ENCODE measurements around the gene INPP4A.

The INPP4A gene

DNA sequence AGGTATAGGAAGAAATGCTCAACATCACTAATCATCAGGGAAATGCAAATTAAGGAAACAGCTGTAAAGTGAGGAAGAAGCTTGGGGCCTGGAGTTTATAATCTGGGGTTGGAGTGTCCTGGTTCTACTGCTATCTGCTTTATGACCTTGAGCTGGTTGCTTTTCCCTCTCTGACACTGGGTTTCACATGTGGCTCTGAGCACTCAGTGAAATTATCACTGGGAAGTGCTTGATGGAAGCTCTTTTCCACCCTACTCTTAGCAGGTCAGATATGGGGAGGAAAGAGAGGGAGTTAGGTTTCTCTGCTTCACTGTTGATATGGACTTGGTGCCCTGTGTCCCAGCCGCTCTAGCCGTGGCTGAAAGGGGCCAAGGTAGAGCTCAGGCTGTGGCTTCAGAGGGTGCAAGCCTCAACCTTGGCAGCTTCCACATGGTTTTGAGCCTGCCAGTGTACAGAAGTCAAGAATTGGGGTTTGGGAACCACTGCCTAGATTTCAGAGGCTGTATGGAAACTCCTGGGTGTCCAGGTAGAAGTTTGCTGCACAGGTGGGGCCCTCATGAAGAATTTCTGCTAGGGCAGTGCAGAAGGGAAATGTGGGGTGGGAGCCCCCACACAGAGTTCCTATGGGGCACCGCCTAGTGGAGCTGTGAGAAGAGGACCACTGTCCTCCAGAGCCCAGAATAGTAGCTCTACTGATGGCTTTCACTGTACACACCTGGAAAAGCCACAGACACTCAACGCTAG lies 52.3 kb downstream of the INPP4A start:
- DNase-seq (ENCODE audit: low read depth) = no peak

DNA sequence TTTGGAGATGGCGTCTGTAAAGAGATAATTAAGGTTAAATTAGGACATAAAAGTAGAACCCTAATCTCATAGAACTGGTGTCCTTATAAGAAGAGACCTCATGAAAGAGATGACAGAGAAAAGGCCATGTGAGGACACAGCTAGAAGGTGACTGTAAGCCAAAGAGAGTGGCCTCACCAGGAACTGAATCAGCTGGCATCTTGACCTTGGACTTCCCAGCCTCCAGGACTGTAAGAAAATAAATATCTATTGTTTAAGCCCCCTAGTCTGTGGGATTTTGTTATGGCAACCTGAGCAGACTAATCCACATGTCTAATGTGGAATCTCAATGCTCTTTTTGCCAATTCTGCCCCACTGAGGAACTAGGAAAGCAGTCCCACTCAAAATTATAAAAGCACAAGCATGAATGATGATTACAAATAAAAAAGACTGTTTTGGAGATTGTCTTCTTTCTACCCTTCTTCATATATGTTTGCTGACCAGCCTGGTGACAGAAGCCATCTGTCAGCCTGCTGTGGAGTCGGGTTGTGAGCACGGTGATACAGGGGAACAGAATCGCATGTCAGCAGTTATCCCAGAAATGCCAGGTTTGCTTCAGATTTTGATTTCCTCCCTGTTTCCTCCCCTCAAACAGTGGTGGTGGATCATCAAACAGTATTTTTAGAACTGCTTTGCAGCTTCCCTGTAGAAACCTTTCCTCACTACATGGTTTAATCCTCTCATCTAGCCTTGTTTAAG lies 54.2 kb downstream of the INPP4A start:
- no peak for DNase-seq (ENCODE audit: low read depth)

DNA sequence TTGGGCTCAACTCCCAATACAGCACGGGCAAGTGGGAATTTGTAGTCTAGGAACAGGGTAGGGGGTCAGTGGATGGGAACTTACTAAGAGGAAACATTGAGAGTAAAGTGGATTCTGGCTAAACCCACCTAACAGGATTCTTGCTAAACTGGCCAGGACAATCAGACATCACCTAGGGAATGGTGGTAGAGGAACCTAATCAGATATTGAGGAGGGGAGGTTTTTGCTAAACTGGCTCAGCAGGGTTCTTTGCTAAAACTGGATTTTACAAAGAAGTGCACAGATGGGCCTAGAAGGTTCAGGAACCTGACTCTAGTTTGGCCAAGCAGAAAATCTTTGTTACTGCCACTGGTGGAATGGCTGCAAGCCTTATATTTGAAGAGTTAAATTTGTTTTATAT lies 55.9 kb downstream of the INPP4A start:
- DNase-seq (ENCODE audit: low read depth) = no peak

DNA sequence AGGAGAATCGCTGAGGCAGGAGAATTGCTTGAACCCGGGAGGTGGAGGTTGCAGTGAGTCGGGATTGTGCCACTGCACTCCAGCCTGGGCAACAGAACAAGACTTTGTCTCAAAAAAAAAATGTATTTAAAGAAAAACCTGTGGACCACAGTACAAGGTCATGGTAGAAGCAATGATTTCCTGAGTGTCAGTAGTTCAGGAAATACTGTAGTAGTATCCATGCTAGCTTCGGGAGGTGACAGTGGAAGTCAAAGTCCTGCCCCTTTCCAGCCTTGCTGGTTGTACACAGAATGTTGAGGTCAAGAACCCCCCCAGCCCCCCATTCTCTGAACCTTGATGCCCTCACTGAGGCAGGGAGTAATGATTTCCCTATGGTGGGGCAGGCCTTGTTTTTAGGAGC lies 56.6 kb downstream of the INPP4A start:
- no peak for DNase-seq (ENCODE audit: low read depth)

DNA sequence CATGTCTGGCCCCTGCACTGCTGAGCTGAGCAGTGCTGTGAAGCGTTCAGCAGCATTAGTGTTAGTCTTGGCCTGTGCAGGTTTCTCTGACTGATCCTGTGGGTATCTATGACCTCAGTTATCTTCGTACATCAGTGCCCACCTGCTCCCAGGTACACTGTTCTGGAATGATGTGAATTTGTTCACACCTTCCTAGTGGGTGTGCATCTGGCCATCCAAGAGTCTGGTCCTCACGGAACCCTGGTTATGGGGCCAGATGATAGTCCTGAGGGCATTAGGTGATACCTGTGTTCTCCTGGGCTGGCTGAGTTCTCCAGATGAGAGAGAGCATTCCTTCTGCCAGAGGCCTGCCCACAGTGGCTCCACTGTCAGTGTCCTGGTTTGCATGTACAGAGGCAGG lies 57.2 kb downstream of the INPP4A start:
- no peak for DNase-seq (ENCODE audit: low read depth)

DNA sequence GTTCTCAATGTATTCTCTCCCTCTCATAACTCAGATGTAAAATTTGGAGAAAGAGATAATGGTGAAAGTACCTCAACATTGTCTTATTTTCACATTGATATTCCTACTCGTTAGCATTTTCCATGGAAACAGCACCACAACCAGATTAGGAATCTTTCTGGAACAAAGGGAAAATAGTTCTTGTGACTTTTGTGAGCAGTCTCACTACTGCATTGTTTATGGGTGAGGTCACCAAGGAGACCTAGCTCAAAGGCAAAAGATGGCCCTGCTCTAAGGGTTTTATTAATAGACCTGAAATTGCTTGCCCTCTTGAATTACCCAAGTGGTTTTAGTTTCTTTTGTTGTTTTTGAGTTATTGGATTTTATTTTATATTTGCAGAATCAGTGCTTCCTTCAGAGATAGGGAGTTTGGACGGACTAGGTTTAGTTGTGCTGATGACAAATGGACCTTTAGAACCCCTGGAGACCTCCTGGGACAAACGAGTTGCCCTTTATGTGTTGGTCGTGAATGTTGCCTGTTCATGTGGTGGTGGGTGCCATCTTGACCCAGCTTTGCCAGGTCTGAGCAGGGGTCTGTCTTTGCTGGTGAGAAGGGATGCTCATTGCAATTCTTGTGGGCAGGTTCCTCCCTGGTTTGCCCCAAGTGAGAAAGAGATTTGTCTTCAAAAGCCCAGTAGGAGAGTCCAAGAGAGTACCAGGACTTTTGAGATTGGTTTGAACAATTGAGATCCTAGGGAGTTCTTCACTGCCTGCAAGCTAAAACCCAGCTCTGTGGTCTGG lies 58.1 kb downstream of the INPP4A start:
- DNase-seq (ENCODE audit: low read depth) = no peak

DNA sequence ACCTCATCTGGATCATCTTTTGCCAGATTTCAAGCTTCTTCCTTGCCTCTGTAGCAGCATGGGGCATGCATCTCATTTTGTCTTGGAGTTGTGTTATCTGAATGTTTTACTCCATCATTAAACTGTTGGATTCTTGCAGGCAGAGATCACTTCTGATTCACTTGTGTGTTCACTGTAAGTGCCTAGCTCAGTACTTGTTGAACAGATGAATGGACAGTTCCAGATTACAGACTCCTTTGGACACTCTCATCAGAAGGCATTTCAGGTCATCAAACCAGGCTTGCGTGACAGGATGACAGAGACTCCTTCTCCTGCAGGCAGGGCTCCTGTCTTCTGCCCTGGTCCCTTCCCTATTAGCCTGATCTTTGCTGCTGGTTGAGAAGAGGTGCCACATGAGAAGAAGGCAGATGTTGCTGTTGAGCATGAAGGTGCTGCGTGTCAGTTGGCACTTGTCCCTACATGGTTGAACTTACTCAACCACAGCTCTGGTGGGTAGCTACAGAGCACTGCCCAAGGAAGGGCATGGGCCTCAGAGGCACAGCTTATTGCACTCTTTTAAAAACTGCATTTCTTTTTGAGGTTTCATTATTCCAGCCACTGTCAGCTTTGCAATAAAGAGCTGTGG lies 58.9 kb downstream of the INPP4A start:
- no peak for DNase-seq (ENCODE audit: low read depth)

DNA sequence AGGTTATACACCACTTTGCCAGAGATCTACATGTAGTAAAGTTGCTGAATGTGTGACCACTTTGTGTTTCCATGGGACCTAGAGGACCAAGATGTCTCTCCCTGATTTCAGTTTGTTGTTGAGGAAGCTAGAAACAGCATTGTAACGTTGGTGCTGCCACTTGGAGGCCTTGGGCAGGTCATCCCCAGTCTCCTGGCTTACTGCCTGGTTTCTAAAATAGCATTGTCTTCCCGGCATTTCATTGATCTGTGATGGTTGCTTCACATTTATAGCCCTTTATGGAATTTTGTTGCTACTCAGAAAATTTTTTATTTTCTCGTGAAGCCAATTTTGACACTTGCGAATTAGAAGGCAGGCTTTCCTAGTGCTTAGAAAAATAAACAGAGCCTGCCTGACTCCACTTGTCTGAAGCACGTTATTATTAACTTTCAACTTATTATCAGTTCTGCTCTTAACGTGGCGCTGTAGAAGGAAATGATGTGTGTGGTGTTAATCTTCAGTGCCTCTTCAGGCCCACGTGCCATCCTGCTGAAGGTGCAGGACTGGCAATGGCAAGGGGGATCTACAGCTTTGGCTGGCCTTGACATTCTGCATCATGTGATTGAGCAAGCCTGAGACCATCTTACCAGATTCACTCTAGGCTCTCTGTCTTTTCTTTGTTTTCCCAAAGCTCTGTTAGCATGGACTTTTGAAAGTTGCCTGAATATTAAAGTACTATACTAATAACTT lies 59.9 kb downstream of the INPP4A start:
- no peak for DNase-seq (ENCODE audit: low read depth)

DNA sequence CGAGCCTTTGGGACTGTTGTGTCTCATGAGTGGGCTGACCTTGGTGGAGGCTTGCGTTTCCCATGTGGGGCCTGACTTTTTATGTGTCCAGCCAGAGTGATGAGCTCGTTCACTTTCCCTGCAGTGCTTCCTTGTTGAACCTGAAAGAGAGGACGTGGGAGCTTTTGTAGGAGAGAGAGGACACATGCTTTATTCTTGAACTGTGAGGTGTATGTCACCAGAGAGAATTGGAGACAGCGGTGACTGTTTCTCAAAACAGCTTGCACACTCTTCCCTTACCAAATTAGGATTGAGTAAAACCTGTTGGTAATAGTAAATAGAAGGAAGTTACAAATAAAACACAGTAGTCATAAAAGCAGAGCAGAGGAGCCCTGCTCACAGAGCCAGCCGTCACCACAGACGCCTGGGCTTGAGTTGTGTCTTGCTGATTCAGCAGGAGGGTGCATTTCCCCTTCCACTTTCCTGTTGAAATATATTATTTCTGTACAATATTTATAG lies 60.7 kb downstream of the INPP4A start:
- DNase-seq (ENCODE audit: low read depth) = no peak

DNA sequence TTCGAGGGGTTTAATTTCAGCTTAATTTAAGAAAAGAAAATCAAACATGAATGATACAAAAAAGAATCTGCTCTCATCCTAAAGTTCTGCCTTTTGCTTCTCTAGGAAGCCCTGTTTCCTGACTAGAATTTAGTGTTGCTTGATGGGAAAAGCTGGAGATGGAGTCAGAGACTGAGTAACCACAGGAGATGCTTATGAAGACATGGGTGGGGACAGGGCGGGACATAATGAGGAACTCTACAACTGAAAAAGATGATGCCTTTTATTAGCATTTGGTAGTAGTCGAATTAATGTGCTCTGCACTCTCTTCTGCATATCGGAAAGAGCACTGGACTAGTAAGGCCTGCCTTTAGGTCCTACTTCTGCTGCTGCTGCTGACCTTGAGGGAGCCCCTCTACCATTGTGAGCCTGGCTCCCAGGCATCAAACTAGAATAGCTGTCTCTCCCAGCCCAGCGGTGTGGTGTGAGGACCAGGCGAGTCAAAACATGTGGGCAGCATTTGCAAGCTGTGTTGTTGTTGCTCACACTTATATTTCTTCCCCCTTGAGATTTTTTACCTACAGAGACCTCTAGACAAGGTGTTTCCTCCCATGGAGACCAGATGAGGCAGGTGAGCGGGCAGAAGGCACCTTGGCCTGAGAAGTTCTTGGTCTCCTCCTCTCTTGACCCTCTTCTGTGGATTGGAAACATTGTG lies 61.5 kb downstream of the INPP4A start:
- no peak for DNase-seq (ENCODE audit: low read depth)

DNA sequence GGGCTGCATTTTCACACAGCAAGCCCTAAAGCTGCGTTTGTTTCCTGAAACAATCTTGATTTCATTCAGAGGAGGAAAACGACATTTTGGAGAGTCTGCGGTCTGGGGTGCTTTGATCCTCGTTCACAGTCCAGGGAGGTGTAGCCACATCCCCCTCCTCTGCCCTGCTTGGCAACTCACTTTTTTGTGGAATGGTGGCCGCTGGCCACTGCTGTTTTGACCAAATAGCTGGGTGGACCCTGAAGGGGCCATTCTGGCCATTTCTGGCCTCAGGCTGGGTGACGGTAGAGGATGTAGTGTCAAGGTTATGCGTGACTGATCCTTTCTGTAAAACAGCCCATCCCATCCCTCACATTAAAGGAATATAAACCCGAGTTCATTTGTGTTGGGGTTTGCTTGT lies 62.2 kb downstream of the INPP4A start:
- no peak for DNase-seq (ENCODE audit: low read depth)

DNA sequence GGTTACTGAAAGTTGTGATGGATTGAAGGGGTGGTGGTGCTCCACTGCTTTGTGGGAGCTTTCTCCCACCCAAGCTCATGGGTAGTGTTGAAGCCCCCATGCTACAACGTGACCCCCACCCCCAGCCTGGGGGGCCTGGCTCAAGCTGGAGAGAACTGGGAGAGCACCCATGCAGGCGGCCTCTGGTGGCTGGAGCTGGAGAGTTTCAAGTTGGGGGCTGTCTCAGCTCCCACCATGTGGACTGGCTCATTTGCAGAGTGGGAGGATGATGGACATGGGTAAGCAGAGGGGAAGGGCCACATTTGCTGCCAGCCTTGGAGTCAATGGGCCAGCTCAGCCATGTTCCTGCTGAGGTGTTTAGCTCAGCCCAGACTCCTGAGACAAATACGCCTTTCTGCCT lies 62.8 kb downstream of the INPP4A start:
- DNase-seq (ENCODE audit: low read depth) = no peak

DNA sequence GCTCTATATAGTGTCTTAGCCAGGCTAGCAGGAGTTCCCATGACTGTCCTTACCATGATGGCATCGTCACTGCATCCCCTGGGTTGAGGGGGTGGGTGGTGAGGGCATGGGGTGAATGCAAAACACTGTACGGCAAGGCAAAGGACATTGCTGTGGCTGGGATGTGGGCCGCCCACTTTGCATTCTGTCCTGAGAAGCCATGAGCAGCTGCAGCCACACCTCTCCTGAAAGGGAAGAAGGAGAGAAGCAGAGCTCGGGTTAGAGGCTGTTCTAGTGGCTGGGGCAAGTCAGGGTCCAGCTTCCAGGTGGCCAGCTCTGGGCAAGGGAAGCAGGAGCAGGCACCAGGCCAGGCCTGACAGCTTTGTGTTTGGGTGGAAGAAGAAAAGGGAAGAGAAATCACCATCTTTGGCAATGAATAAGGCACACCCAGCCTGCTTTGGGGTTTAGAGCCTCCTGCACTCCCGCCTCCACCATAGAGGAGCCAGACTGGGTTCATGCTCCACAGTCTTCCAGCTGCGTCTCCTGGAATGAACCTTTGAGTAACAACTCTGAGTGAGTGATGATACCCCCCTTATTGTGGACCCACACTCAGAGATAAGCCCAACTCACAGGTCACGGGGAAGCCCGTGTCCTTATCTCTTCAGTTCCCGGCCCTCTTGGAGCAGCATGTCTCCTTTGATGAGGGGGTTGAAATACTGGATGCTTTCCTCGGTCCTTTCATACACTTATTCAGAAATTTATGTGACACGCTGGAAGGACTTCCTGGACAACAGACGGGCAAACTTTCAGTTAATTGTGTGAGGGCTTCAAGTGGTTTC lies 63.4 kb downstream of the INPP4A start:
- no peak for DNase-seq (ENCODE audit: low read depth)

DNA sequence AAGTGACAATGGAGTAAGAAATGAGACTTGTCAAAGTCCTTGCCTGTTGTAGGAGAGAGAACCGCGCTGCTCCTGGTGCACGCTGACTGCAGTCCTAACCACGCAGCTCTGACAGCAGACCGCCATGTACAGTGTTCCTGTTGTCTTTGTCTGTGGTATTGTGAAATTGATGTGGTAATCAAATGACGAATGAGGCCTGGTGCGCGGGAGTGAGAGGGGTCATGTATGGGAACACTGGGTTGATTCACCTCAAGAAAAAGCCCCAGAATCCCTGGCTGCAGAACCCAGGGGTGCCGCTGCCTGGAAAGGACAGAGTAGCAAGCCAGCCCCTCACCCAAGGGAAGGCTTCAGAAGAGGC lies 64.0 kb downstream of the INPP4A start:
- no peak for DNase-seq (ENCODE audit: low read depth)

DNA sequence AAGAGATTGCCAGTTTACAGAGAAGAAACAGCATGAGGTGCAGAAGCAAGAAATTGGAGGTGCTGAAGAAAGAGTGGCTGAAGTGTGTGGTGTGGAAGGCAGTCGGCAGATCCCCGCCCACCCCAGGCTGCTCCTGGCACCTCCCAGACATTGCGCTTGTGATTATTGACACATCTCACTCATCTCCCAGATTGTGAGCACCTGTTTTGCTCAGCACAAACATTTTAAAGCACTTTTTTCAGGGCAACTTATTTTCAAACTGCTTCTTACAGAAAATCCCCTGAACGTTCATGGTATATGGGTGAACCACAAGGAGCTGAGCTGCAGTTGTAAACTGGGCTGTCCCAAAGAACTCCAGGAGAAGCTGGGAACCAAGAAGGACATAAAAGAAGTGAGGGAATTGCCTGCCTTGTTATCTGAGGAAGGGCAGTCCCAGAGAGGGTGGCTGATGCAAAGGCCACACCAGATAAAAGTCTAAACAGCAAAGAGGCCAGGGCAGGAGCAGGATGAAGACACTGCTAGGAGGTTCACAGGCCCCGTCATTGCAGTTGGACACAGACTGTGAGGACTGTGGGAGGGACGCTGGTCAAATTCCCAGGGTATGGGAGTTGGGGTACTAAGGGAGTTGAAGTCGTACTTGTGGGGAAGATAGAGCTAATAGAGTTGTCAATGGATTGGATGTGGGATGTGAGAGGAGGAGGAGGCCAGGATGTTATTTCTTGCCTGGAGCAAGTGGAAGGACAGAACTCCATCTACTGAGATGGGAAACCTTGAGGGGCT lies 65.1 kb downstream of the INPP4A start:
- no peak for DNase-seq (ENCODE audit: low read depth)

DNA sequence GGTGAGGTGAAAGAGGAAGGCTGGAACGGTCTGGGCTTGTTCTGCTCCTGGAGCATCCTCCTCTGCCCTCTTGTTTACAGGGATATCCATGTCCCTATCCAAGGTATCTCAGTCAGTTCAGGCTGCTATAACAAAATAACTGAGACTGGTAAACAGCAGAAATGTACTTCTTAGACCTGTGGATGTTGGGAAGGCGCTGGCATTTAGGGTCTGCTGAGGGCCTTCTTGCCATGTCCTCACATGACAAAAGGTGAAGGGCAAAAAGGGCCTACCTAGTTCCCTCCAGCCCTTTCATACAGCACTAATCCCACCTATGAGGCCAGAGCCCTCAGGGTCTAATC lies 65.6 kb downstream of the INPP4A start:
- DNase-seq (ENCODE audit: low read depth) = no peak

DNA sequence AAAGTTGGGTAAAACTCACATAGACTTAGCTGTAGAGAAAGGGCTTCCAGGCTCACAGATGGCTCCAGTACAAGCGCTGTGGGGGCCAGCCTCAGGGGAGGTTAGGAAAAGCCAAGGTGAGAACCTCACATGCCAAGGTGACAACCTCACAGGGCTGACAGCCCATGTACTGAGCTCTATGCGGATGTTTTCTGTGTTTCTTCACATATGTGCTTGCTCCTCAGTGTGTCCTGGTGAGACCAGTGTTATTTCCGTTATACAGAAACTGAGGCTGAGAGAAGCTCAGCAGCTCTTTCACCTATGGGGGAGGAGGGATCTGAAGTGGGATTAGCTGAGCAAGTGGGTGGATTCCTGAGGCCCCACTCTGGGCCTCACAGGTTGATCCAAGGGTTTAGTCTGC lies 67.3 kb downstream of the INPP4A start:
- DNase-seq (ENCODE audit: low read depth) = no peak

DNA sequence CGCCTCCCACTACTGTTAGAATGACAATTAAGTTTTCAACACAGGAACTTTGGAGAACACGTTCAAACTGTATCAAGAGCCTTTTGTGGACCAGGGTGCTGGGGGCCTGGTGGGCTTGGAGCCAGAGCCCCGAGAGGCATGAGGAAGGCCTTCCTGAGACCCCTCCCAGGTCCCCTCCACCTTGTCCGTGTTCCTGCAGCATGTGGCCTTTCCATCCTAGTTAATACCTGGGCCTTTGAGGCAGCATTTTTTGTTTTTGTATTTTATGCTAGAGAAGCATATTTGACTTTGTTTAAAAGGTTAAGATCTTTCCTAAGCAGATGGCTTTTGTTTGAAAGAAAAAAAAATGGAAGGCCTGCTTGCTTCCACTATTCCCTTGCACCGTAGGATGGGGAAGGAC lies 68.0 kb downstream of the INPP4A start:
- no peak for DNase-seq (ENCODE audit: low read depth)

DNA sequence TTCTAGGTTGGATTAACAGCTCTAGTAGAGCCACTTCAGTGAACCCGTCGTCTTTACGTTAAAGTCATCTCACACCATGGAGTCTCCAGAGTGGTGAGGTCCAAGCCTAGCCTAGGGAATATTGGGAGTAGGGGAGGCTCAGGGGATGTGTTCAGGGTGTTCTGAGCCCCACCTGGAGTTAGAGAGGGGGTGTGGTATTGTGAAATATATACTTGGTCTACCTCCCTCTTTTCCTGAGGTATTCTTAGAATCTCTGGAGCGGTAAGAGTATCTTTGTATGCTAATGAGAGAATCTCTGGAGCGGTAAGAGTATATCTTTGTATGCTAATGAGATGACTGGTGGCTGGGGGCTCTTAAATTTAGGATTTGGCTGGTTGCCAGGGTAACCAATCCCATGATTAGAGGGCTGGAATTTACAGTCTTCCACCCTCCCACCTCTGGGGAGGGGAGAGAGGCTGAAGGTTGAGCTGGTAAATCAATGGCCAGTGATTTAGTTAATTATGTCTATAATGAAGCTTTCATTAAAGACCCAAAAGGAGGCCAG lies 69.5 kb downstream of the INPP4A start:
- no peak for DNase-seq (ENCODE audit: low read depth)

All from T follicular helper cell (primary cell).